Mesodermal cell (in vitro differentiated cells): Measurements from ENCODE around the gene AVEN.
A peak's percentile ranks its signal among the peaks of the same experiment; 100 is the strongest.
"Not testable (repeated sequence)": the region's sequence is repeated elsewhere in the genome, so short reads cannot be mapped to it uniquely, and the experiment has no call there.

Experiments
- H3K27ac ChIP-seq: 2 replicates; pipeline ENCODE4 v1.7.0; 2013; ENCODE audit warnings: mild to moderate bottlenecking, low read depth, low read length, moderate library complexity; ENCODE audit not compliant: severe bottlenecking
- H3K36me3 ChIP-seq: 2 replicates; pipeline ENCODE4 v1.7.1; 2013; ENCODE audit warnings: mild to moderate bottlenecking, low read length, moderate library complexity; ENCODE audit not compliant: control insufficient read depth, insufficient read depth
- H3K4me1 ChIP-seq: one replicate; pipeline ENCODE4 v1.7.1; 2013; ENCODE audit warnings: mild to moderate bottlenecking, low read length; ENCODE audit not compliant: insufficient read depth, control insufficient read depth, poor library complexity, severe bottlenecking
- H3K4me3 ChIP-seq: 2 replicates; pipeline ENCODE4 v1.7.0; 2013; ENCODE audit warnings: low read length, control low read depth, mild to moderate bottlenecking; ENCODE audit not compliant: insufficient read depth, poor library complexity, severe bottlenecking; ENCODE audit errors: extremely low read depth
- H3K9me3 ChIP-seq: 2 replicates; pipeline ENCODE4 v1.7.1; 2013; ENCODE audit warnings: mild to moderate bottlenecking, low read length, moderate library complexity; ENCODE audit not compliant: control insufficient read depth
- WGBS, 2 experiments: methylation state at CpG; one replicate each; pipeline ENCODE4 v1.1.5; 2013; ENCODE audit warnings: missing lambda C conversion rate in 2 of 2; ENCODE audit not compliant: insufficient coverage in 2 of 2; 5-methylcytosine and 5-hydroxymethylcytosine counted together

Gene AVEN

GRCh38 chr15:34039790-34040113 lies 748 bp upstream of the AVEN start:
- H3K27ac ChIP-seq, result no peak overlapping the region
- H3K36me3 ChIP-seq, result no peaks in the 10 kb centered on the region
- H3K9me3 ChIP-seq, result no peaks in the 10 kb centered on the region
- no CpG with 5 or more reads among the region's 1 CpG for WGBS, 2 experiments
- H3K4me1 ChIP-seq, result peaks cover 9% of the 10 kb centered on the region
- peak overlapping the region; percentile 61 for H3K4me3 ChIP-seq

GRCh38 chr15:34038023-34038870 lies 757 bp downstream of the AVEN start:
- Histone ChIP-seq H3K4me1 (peaks cover 5% of the 10 kb centered on the region), H3K36me3 (no peaks in the 10 kb centered on the region), H3K9me3 (no peaks in the 10 kb centered on the region), H3K27ac (peak overlapping the region; percentile 84), H3K4me3 (peak overlapping the region; percentile 61)
- WGBS, 2 experiments, result 1 to 2% methylated on average over 44 to 58 of the region's 70 CpGs

- peaks cover 5% of the 10 kb centered on the region for H3K9me3 ChIP-seq
- H3K4me3 ChIP-seq, result no peak overlapping the region
- no peak overlapping the region for H3K27ac ChIP-seq
- H3K36me3 ChIP-seq, result no peaks in the 10 kb centered on the region
- no peaks in the 10 kb centered on the region for H3K4me1 ChIP-seq
- 68 to 100% methylated on average over 3 to 7 of the region's 10 CpGs for WGBS, 2 experiments
Measured at GRCh38 chr15:34031987-34032760, 6.8 kb downstream of the AVEN start.

- Histone ChIP-seq H3K4me1 (no peaks in the 10 kb centered on the region), H3K9me3 (peaks cover 5% of the 10 kb centered on the region), H3K4me3 (no peak overlapping the region), H3K36me3 (no peaks in the 10 kb centered on the region), H3K27ac (no peak overlapping the region)
- 75 to 82% methylated on average over 2 of the region's 3 CpGs for WGBS, 2 experiments
Measured at GRCh38 chr15:34027606-34028005, 11.4 kb downstream of the AVEN start.

GRCh38 chr15:34025252-34025651 lies 13.8 kb downstream of the AVEN start:
- peaks cover 5% of the 10 kb centered on the region for H3K9me3 ChIP-seq
- no peak overlapping the region for H3K4me3 ChIP-seq
- WGBS, 2 experiments, result 95 to 100% methylated on average over 3 of the region's 3 CpGs
- H3K27ac ChIP-seq, result no peak overlapping the region
- no peaks in the 10 kb centered on the region for H3K4me1 ChIP-seq
- no peaks in the 10 kb centered on the region for H3K36me3 ChIP-seq

GRCh38 chr15:34023907-34024306 lies 15.1 kb downstream of the AVEN start:
- no peaks in the 10 kb centered on the region for H3K4me1 ChIP-seq
- peaks cover 5% of the 10 kb centered on the region for H3K9me3 ChIP-seq
- no peak overlapping the region for H3K27ac ChIP-seq
- H3K36me3 ChIP-seq, result no peaks in the 10 kb centered on the region
- WGBS, 2 experiments, result no CpG with 5 or more reads among the region's 1 CpG
- H3K4me3 ChIP-seq, result no peak overlapping the region

- H3K4me1 ChIP-seq, result peaks cover 4% of the 10 kb centered on the region
- WGBS, 2 experiments, result 100% methylated on average over 2 of the region's 3 CpGs; no CpG with 5 or more reads in 1 of the 2 experiments
- H3K4me3 ChIP-seq, result no peak overlapping the region
- no peak overlapping the region for H3K27ac ChIP-seq
- H3K36me3 ChIP-seq, result no peaks in the 10 kb centered on the region
- no peaks in the 10 kb centered on the region for H3K9me3 ChIP-seq
Measured at GRCh38 chr15:34019369-34019990, 19.5 kb downstream of the AVEN start.

- not testable (repeated sequence) for H3K9me3 ChIP-seq, H3K4me1 ChIP-seq, H3K36me3 ChIP-seq, H3K27ac ChIP-seq, H3K4me3 ChIP-seq
- 95 to 100% methylated on average over 2 of the region's 2 CpGs for WGBS, 2 experiments
Measured at GRCh38 chr15:34018738-34019137, 20.3 kb downstream of the AVEN start.

- Histone ChIP-seq H3K4me1 (peaks cover 4% of the 10 kb centered on the region), H3K36me3 (no peaks in the 10 kb centered on the region), H3K4me3 (no peak overlapping the region), H3K27ac (no peak overlapping the region), H3K9me3 (no peaks in the 10 kb centered on the region)
- 93 to 94% methylated on average over 15 to 16 of the region's 16 CpGs for WGBS, 2 experiments
Measured at GRCh38 chr15:34018021-34018645, 20.9 kb downstream of the AVEN start.

- WGBS, 2 experiments, result 100% methylated on average over 2 of the region's 2 CpGs; no CpG with 5 or more reads in 1 of the 2 experiments
- Histone ChIP-seq H3K4me3 (no peak overlapping the region), H3K4me1 (peaks cover 7% of the 10 kb centered on the region), H3K9me3 (no peaks in the 10 kb centered on the region), H3K27ac (no peak overlapping the region), H3K36me3 (no peaks in the 10 kb centered on the region)
Measured at GRCh38 chr15:34014556-34014955, 24.4 kb downstream of the AVEN start.
